OCI-LY3 (cell line): ENCODE measurements around the gene KCNH5.
"Not testable (repeated sequence)": the region's sequence is repeated elsewhere in the genome, so short reads cannot be mapped to it uniquely, and the experiment has no call there.

Source experiments
- H2AFZ ChIP-seq: fragments of 200-600, 300-600 bp; shearing (Covaris generic); 2 replicates; pipeline ENCODE4 v1.6.0; 2014; ENCODE audit warnings: antibody characterized with exemption, low read depth, low read length
- H3K27ac ChIP-seq: fragments of 200-600, 300-600 bp; sonication (generic); 2 replicates; pipeline ENCODE4 v1.5.1; 2014; ENCODE audit warnings: mild to moderate bottlenecking, low read length, moderate library complexity, mixed read lengths
- H3K27me3 ChIP-seq: fragments of 200-600, 300-600 bp; sonication (generic); 2 replicates; pipeline ENCODE4 v1.6.1; 2014; ENCODE audit warnings: low read depth, low read length, mixed read lengths
- H3K36me3 ChIP-seq: fragments of 200-600, 300-600 bp; sonication (generic); replicated peaks from 2 replicates; pipeline ENCODE3; 2014; ENCODE audit warnings: low read depth, low read length, mixed read lengths
- H3K4me1 ChIP-seq: fragments of 300-600, 200-600 bp; sonication (generic); 2 replicates; pipeline ENCODE4 v1.6.1; 2014; ENCODE audit warnings: low read length, mixed read lengths
- H3K4me2 ChIP-seq: fragments of 200-600, 300-600 bp; sonication (generic); 2 replicates; pipeline ENCODE4 v1.6.1; 2014; ENCODE audit warnings: low read length, mixed read lengths
- H3K4me3 ChIP-seq: fragments of 300-600, 200-600 bp; sonication (generic); 2 replicates; pipeline ENCODE4 v1.5.1; 2014; ENCODE audit warnings: antibody characterized with exemption, mild to moderate bottlenecking, low read length, moderate library complexity
- H3K79me2 ChIP-seq: fragments of 300-600, 200-600 bp; shearing (Covaris generic); 2 replicates; pipeline ENCODE4 v1.6.1; 2014; ENCODE audit warnings: mild to moderate bottlenecking, low read length, mixed read lengths
- H3K9ac ChIP-seq: fragments of 300-600, 200-600 bp; shearing (Covaris generic); 2 replicates; pipeline ENCODE4 v1.6.0; 2014; ENCODE audit warnings: mild to moderate bottlenecking, low read length, moderate library complexity
- H3K9me3 ChIP-seq: fragments of 200-600, 300-600 bp; shearing (Covaris generic); 2 replicates; pipeline ENCODE4 v1.6.1; 2014; ENCODE audit warnings: low read length, mixed read lengths; ENCODE audit not compliant: insufficient read depth
- H4K20me1 ChIP-seq: fragments of 200-600, 300-600 bp; sonication (generic); 2 replicates; pipeline ENCODE4 v1.6.1; 2016; ENCODE audit warnings: low read length, mixed read lengths; ENCODE audit not compliant: insufficient read depth
- CTCF ChIP-seq: fragments of 200-600, 300-600 bp; sonication (generic); IDR thresholded peaks from 2 replicates; pipeline ENCODE4 v1.5.1; 2014; ENCODE audit warnings: antibody characterized with exemption, low read length, low read depth
- EZH2phosphoT487 ChIP-seq: fragments of 200-600 bp; shearing (Covaris generic); IDR thresholded peaks from 2 replicates; pipeline ENCODE4 v1.6.1; 2018; ENCODE audit warnings: antibody characterized with exemption, mixed run types, low read depth

The KCNH5 gene

DNA sequence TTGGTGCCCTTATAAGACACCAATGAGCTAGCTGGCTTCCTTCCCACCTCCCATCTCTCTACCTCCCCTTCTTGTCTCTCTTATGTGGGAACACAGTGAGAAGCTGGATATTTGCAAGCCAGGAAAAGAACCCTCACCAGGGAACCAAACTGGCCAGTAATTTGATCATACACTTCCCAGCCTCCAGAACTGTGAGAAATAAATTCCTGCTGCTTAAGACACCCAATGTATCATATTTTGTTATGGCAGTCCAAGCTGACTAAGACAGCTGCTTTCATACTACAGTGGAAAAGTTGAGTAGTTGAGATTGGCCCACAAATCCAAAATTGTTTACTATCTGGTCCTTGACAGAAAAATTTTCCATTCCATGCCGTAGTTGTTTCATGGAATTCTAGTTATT lies 269.0 kb downstream of the KCNH5 start:
- Histone ChIP-seq H3K36me3 (no peaks in the 10 kb centered on the region), H3K4me1 (no peaks in the 10 kb centered on the region), H4K20me1 (no peaks in the 10 kb centered on the region), H2AFZ (no peak overlapping the region), H3K79me2 (no peaks in the 10 kb centered on the region), H3K4me3 (no peak overlapping the region), H3K9me3 (no peaks in the 10 kb centered on the region), H3K9ac (no peak overlapping the region), H3K27me3 (no peaks in the 10 kb centered on the region), H3K27ac (no peak overlapping the region), H3K4me2 (no peak overlapping the region)
- TF ChIP-seq EZH2phosphoT487 (no peak), CTCF (no peak)

GRCh38 chr14:62768753-62769152 lies 276.5 kb downstream of the KCNH5 start:
- no peaks in the 10 kb centered on the region for H3K27me3 ChIP-seq
- no peak overlapping the region for H3K9ac ChIP-seq
- H2AFZ ChIP-seq = no peak overlapping the region
- no peak overlapping the region for H3K4me3 ChIP-seq
- no peaks in the 10 kb centered on the region for H4K20me1 ChIP-seq
- H3K36me3 ChIP-seq = no peaks in the 10 kb centered on the region
- no peaks in the 10 kb centered on the region for H3K4me1 ChIP-seq
- no peaks in the 10 kb centered on the region for H3K79me2 ChIP-seq
- TF ChIP-seq EZH2phosphoT487 (no peak), CTCF (no peak)
- no peak overlapping the region for H3K27ac ChIP-seq
- no peaks in the 10 kb centered on the region for H3K9me3 ChIP-seq
- H3K4me2 ChIP-seq = no peak overlapping the region

GRCh38 chr14:62763951-62764350 lies 281.3 kb downstream of the KCNH5 start:
- Histone ChIP-seq H2AFZ (no peak overlapping the region), H3K4me1 (no peaks in the 10 kb centered on the region), H4K20me1 (no peaks in the 10 kb centered on the region), H3K4me3 (no peak overlapping the region), H3K9ac (no peak overlapping the region), H3K79me2 (no peaks in the 10 kb centered on the region), H3K36me3 (no peaks in the 10 kb centered on the region), H3K4me2 (no peak overlapping the region), H3K27ac (no peak overlapping the region), H3K9me3 (no peaks in the 10 kb centered on the region), H3K27me3 (no peaks in the 10 kb centered on the region)
- TF ChIP-seq CTCF = no peak
- no peak for TF ChIP-seq EZH2phosphoT487

- TF ChIP-seq EZH2phosphoT487 = no peak
- no peak for TF ChIP-seq CTCF
- Histone ChIP-seq H3K79me2 (no peaks in the 10 kb centered on the region), H3K4me2 (no peak overlapping the region), H3K36me3 (no peaks in the 10 kb centered on the region), H3K9ac (no peak overlapping the region), H3K4me1 (no peaks in the 10 kb centered on the region), H3K27ac (no peak overlapping the region), H3K27me3 (no peaks in the 10 kb centered on the region), H3K4me3 (no peak overlapping the region), H4K20me1 (no peaks in the 10 kb centered on the region), H2AFZ (no peak overlapping the region), H3K9me3 (no peaks in the 10 kb centered on the region)
Measured at GRCh38 chr14:62759796-62760195, 285.5 kb downstream of the KCNH5 start.

- not testable (repeated sequence) for H3K4me1 ChIP-seq, H3K4me3 ChIP-seq, H3K27ac ChIP-seq, H3K79me2 ChIP-seq, H3K36me3 ChIP-seq, H3K4me2 ChIP-seq, H3K27me3 ChIP-seq, H2AFZ ChIP-seq, H3K9me3 ChIP-seq, H4K20me1 ChIP-seq, H3K9ac ChIP-seq
Measured at GRCh38 chr14:62746881-62747280, 298.4 kb downstream of the KCNH5 start.
